Measurements from ENCODE around the gene LHFPL2. TPM values are rescaled to one million over a fixed set of nuclear protein-coding genes. Genes with fewer than 3 reads are reported as not detected.
A peak's percentile ranks its signal among the peaks of the same experiment; 100 is the strongest.

The LHFPL2 gene
- total and polyA plus RNA-seq, 10 donors, result 4.8 to 14.6 (median 9.3) TPM

- H3K27me3 ChIP-seq (replicated peaks in 1 of 7), result peaks cover 0 to 42% (median 7%) of the 10 kb centered on the region in 7 donors
- H3K36me3 ChIP-seq, result no peaks in the 10 kb centered on the region
- intact Hi-C loops (cut with DNase I; ENCODE audit: low total_unique reads), result no loop called here
- H3K27ac ChIP-seq, result no peak overlapping the region
- H3K4me3 ChIP-seq, result no peak overlapping the region
- no peaks in the 10 kb centered on the region for H3K9me3 ChIP-seq
- H3K4me1 ChIP-seq, result peaks cover 5 to 30% (median 22%) of the 10 kb centered on the region in 6 donors
- DNase-seq, result no peak
- TF ChIP-seq CTCF (IDR thresholded peaks at IDR 0.05 in 8 of 11, conservative IDR thresholded peaks at IDR 0.05 in 3 of 11) (no peak), POLR2A (IDR thresholded peaks at IDR 0.05) (no peak), POLR2AphosphoS5 (IDR thresholded peaks at IDR 0.05) (no peak)
- WGBS, 5 donors, result 89 to 94% (median 94%) methylated on average over 10 of the region's 10 CpGs
Measured at GRCh38 chr5:78649861-78650496, 1.4 kb upstream of the LHFPL2 start.

- intact Hi-C loops (cut with DNase I; ENCODE audit: low total_unique reads), result no loop called here
- Histone ChIP-seq H3K27ac (peak overlapping the region in 7 of 8 donors; percentile 65 to 82 (median 77)), H3K27me3 (replicated peaks in 1 of 7) (peaks cover 0 to 42% (median 7%) of the 10 kb centered on the region in 7 donors), H3K9me3 (no peaks in the 10 kb centered on the region), H3K36me3 (no peaks in the 10 kb centered on the region), H3K4me1 (peaks cover 5 to 30% (median 22%) of the 10 kb centered on the region in 6 donors), H3K4me3 (peak overlapping the region; percentile 10 to 85 (median 62))
- 15 to 32% (median 17%) methylated on average over 13 to 23 of the region's 23 CpGs for WGBS, 5 donors
- DNase-seq, result no peak
- TF ChIP-seq CTCF (IDR thresholded peaks at IDR 0.05 in 8 of 11, conservative IDR thresholded peaks at IDR 0.05 in 3 of 11) (no peak), POLR2A (IDR thresholded peaks at IDR 0.05) (no peak), POLR2AphosphoS5 (IDR thresholded peaks at IDR 0.05) (no peak)
Measured at GRCh38 chr5:78649211-78649695, 681 bp upstream of the LHFPL2 start.

GRCh38 chr5:78647838-78648358 is 674 bp downstream of the LHFPL2 start:
- peak overlapping the region in 7 of 8 donors; percentile 47 to 82 (median 77) for H3K27ac ChIP-seq
- no peaks in the 10 kb centered on the region for H3K36me3 ChIP-seq
- H3K4me3 ChIP-seq, result peak overlapping the region; percentile 52 to 85 (median 62)
- DNase-seq, result no peak
- 1 to 2% (median 1%) methylated on average over 27 to 47 of the region's 47 CpGs for WGBS, 5 donors
- TF ChIP-seq POLR2A (IDR thresholded peaks at IDR 0.05), result no peak
- TF ChIP-seq POLR2AphosphoS5 (IDR thresholded peaks at IDR 0.05), result no peak
- TF ChIP-seq CTCF (IDR thresholded peaks at IDR 0.05 in 8 of 11, conservative IDR thresholded peaks at IDR 0.05 in 3 of 11), result no peak
- H3K9me3 ChIP-seq, result no peaks in the 10 kb centered on the region
- H3K27me3 ChIP-seq (replicated peaks in 1 of 7), result peaks cover 0 to 42% (median 7%) of the 10 kb centered on the region in 7 donors
- intact Hi-C loops (cut with DNase I; ENCODE audit: low total_unique reads), result no loop called here
- peaks cover 5 to 30% (median 22%) of the 10 kb centered on the region in 6 donors for H3K4me1 ChIP-seq

GRCh38 chr5:78647351-78647818 is 1.2 kb downstream of the LHFPL2 start:
- Histone ChIP-seq H3K36me3 (no peaks in the 10 kb centered on the region), H3K27me3 (replicated peaks in 1 of 7) (peaks cover 0 to 42% (median 7%) of the 10 kb centered on the region in 7 donors), H3K27ac (peak overlapping the region in 2 of 8 donors; percentile 77), H3K4me3 (peak overlapping the region; percentile 52 to 85 (median 62)), H3K9me3 (no peaks in the 10 kb centered on the region), H3K4me1 (peaks cover 5 to 30% (median 22%) of the 10 kb centered on the region in 6 donors)
- intact Hi-C loops (cut with DNase I; ENCODE audit: low total_unique reads), result no loop called here
- DNase-seq, result no peak
- no peak for TF ChIP-seq CTCF (IDR thresholded peaks at IDR 0.05 in 8 of 11, conservative IDR thresholded peaks at IDR 0.05 in 3 of 11)
- no peak for TF ChIP-seq POLR2A (IDR thresholded peaks at IDR 0.05)
- no peak for TF ChIP-seq POLR2AphosphoS5 (IDR thresholded peaks at IDR 0.05)
- WGBS, 5 donors, result 2 to 9% (median 4%) methylated on average over 17 of the region's 17 CpGs

All from spleen (tissue), 11 donors.